NCI-H1417 treated with DMSO at 0.1 percent for 48 hours (cell line): ENCODE results near the gene TCTN2.

Experiments
- DNase-seq: peaks from one replicate; lab custom pipeline; 2025; lab: John Stamatoyannopoulos, UW

The TCTN2 gene

DNA sequence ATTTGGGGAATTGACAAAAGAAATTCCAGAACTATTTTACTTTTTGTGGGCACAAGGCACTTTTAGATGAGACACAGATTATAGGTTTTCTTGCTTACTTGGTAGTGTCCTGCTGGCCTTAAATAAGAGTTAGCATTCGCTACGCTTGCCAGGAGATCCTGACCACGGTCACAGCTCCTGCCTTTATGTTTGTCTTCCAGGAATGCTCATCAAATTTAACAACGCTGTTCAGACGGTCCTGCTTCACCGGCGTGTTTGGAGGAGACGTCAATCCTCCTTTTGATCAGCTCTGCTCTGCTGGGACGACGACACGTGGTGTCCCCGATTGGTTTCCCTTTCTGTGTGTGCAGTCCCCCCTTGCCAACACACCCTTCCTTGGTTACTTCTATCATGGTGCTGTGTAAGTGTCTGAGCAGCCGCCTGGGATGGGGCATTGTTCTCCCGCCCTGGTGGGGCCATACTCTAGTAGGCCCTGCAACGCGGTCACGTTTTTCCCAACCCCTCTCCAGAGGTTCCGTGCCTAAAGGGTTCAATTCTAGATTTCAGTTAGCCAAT is 15.8 kb downstream of the TCTN2 start:
- DNase-seq = no peak

DNA sequence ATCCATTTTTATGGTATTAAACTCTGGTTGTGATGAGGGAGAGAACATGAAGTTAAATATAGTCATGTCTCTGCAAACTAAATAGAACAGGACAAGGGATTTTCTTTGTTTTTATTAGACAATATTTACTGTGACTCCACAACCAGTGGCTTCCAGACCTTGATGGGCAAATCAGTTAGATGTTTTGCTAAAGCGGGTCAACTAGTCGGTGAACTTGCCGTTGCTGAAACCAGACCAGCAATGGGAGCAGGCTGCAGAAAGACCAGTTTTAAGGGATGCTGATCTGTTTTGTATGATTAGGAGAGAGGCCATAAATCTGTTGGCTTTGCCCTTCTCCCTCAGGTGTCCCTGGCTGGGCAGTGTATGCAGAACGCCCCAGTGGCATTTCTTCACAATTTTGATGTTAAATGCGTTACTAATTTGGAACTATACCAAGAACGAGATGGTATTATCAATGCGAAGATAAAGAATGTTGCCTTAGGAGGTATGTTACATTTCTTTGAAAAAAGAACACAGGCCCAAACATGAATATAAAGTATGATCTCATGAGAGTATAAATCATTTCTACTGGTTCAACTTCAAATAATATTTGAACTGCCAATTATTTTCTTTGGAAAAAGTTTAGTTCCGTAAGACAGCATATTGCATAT is 19.4 kb downstream of the TCTN2 start:
- no peak for DNase-seq

DNA sequence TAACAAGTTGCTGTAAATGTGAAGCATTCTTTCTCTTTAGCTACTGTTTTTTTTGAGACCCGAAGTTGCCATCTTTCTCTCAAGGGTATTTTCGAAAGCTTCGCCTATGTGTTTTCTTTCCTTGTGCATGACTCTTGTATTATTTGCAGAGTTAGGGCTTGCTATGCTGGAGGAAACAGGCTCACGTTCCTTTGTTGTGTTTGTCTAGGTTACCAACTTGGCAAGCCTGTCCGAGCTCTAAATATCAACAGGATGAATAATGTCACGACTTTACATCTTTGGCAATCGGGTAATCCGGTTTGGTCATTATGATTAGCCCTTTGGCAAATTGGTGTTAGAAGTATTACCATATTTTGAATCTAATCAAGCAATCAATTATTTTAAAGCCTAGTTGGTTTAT is 25.3 kb downstream of the TCTN2 start:
- peak; percentile 39 for DNase-seq

DNA sequence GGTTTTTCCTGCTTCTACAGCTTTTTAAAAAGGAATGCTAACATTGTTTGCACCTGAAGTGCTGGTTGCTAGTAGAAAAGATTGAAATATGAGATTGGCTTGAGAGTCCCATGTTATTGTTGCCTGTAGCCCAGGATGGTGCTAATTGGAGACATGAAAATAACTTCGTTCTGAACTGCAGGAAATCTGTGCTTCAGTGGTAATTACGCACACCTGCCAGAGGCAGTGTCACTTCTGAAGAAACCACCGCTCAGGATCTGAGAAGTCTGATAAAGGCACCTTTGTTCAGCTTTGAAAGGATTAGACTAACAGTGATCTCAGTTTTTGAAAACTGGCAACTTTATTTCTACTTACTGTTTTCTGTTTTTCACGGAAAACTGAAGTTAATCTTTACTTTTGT is 25.7 kb downstream of the TCTN2 start:
- peak; percentile 62 for DNase-seq

DNA sequence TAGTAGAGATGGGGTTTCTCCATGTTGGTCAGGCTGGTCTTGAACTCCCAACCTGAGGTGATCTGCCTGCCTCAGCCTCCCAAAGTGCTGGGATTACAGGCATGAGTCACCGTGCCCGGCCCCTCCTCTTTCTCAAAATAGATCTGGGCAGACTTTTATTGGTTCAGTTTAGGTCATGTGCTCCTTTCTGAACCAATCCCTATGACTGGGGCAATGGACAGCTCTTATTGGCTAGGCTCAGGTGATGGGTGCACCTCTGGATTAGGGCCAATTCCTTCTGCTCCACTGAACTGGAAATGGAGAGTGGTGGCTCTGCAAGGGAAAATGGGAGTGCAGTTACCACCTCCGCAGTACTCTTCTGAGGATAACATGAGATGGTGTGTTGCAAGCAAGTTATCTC is 35.0 kb downstream of the TCTN2 start:
- no peak for DNase-seq

DNA sequence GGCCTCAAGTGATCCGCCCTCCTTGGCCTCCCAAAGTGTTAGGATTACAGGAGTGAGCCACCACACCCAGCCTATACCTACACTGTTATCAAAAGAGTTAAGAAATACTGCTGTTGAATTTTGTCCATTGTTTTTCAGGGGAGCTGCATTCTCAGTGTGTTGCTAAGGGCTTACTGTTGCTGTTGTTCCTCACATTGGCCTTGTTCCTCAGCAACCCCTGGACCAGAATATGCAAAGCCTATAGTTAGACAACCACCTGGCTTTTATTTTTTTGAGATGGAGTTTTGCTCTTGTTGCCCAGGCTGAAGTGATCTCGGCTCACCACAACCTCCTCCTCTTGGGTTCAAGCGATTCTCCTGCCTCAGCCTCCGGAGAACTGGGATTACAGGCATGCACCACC is 36.6 kb downstream of the TCTN2 start:
- no peak for DNase-seq

DNA sequence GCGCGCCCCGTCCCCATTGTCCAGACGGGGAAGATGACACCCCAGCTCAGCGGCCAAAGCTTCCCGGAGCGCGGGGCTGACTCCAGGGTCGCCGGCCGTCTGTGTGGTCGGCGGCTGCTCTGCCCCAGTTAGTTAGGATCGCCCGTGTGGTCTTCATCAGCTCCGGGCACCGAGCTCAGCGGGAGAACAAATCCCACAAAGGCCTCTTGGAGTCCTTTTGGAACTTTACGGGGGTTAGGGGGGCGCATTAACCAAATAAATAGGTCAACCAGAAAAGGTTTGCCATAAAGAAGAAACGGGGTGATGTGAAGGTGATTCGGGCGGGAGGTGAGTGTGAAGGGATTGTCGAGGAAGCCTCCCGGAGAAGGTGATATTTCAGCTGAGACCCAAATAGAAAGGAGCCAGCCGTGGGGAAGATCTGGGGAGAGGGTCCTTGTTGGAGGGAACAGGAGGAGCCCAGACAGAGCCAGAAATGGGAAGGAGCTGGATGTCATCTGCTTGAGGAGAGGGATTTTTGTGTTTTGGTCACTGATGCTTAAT is 41.9 kb downstream of the TCTN2 start:
- no peak for DNase-seq

DNA sequence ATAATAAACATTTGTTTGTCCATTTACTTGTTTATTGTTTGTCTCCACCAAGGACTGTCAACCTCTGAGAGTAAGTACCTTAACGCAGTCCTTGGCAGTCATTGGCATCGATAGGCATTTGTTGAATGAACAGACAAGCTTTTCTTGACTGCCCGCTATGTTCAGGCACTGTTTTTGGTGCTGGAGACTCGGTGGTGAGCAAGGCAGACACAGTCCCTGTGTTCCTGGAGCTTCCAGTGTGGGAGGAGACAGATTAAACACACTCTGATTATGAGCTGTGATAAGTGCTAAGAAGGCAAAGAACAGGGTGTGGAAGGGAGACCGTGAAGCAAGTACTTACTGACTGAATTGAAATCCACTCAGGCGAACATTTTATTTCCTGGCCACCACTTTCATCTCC is 42.5 kb downstream of the TCTN2 start:
- no peak for DNase-seq

DNA sequence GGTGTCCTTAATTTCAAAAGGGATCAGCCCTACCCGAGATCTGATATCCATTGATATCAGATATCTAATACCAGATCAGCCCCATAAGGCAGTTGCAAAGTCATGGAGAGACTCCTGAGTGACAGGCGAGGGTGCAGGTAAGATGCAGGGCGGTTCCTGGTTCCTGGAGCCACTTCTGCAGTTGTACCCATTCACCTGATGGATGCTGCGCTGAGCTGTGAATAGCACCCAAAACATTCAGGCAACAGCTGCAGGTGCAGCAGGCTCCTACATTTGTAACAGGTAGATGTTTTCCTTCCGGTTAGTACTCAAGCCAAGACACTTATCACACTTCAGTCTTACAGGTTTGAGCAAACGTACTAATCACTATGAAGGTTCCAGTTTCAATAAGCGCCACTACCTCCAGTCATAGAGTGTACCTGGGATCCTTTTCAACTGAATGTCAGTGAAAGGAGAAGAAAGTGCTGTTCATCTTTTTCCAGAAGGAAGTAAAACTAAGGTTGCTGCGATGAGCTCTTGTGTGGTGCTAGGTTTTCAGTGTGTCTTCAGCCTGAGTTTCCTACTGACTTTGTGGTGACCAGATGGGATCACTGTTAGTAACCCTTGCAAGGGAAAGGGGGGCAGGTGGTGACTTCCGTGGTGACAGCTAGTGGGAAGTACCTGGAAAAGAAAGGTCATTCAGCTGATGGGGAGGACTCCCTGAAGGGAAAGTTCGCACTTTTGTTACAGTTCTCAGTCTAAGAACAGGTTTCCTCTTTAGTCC is 43.1 kb downstream of the TCTN2 start:
- DNase-seq = no peak

DNA sequence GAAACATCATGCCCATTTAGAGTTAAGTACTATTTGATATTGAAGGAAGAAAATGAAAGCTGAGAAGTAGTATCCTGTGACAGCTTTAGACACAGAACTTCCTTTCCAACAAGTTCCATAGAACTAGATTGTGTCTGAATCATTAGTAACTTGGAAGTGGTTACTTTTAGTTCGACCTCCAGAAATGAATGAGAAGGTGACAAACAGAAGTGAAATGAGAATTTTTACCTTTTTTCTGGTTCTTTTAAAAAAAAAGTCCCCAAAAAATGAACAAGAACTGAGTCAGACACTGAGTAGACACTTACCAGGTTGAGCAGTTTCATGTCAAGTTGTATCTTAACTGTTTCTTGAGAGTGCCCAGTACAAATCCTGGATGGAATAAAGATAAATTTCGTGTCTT is 44.3 kb downstream of the TCTN2 start:
- no peak for DNase-seq

DNA sequence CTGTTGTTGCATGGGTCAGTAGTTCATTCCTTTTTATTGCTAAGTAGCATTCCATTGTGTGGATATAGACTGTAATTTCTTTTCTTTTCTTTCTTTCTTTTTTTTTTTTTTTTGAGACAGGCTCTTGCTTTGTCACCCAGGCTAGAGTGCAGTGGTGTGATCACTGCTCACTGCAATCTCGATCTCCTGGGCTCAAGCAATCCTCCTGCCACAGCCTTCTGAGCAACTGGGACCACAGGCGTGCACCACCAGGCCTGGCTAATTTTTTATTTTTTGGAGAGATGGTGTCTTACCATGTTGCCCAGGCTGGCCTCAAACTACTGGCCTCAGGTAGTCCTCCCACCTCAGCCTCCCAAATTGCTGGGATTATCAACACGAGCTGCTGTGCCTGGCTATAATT is 46.4 kb downstream of the TCTN2 start:
- DNase-seq = no peak

DNA sequence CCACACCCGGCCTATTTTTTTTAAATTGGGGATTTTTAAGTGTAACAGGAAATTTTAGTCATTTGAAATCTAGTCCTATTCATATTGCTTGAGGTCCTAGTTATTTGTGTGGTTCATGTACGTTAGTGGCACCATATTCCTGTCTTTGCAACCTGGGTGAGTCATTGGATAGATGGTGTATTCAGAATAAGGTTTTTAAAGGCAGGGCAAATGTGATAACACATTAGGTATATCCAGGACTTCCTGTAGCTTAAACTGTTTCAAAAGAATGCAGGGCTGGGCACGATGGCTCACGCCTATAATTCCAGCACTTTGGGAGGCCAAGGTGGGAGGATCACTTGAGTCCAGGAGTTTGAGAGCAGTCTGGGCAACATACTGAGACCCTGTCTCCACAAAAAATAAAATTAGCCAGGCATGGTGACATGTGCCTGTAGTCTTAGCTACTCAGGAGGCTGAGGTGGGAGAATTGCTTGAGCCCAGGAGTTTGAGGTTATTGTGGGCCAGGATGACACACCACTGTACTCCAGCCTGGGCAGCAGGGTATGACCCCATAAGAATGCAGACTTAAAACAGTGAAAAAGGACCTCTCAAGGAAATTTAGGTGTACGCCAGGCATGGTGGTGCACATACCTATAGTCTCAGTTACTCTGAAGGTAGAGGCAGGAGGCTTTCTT is 49.4 kb downstream of the TCTN2 start:
- DNase-seq = no peak

DNA sequence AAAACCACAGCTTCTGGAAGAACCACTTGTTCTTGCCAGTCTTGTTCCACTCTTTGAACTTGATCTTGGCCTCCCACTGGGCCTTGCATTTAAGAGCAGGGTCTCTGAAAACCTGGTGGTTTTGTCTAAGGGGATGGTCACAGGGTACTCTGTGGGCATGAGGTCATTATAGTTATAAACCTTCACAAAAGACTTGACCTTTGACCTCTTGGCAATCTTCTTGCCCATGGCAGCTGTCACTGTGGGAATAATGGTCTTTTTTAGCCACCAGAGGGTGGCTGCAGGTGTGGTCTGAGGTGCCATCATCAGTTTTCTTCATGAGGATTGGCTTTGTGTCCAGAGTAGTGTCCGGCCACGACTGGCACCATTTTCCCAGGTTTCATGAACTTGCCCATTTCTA is 50.3 kb downstream of the TCTN2 start:
- DNase-seq = no peak

DNA sequence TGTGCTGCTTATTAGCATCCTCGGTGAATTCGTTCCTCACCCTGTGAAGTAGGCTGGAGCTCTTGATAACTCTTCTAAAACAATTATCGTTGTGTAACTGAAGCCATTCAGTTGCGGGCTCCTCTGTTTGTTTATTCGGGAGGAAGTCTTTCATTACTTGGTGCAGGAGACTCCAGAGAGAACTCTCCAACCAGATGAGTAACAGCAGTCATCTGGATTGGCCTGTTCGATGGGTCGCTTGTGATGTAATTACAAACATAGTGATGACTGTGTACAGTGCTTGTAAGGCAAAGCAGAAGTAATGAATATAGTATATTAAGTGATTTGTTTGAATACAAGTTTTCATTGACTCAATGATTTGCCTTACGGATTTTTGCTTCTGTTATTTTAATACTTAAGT is 52.1 kb downstream of the TCTN2 start:
- no peak for DNase-seq

DNA sequence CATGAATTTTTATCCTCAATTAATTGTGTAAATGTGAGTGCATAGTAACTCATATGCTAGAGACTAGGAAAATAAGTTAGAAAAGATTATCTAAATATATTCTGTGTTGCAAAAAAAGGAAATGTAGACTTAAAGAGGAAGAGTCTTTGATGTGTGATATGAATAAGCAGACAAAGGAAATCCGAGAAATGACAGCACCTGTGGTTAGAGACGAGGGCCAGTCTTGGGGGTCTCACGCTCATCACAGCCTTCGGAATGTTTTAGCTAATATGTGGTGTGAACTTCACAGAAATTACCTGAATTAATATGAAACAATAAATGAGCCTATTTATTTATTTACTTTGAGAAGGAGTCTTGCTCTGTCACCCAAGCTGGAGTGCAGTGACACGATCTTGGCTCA is 52.9 kb downstream of the TCTN2 start:
- DNase-seq = no peak

DNA sequence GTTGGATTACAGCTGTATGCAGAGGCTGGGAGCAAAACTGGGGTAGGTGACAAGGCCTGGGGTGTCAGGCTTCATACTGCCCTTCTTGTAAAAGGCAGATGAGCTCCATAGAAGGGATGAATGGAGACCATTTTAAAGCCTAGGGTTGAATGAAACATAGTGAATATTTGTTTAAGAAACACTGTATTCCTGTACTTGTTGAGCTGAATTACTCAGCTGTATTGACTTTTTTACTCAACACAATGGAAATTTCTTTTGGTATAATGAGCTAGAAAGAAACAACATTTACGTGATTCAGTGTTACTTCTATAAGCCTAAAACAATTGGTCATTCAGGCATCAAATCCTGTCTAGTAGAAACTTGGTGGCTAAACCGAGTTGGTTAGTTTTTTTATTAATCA is 55.3 kb downstream of the TCTN2 start:
- DNase-seq = no peak

DNA sequence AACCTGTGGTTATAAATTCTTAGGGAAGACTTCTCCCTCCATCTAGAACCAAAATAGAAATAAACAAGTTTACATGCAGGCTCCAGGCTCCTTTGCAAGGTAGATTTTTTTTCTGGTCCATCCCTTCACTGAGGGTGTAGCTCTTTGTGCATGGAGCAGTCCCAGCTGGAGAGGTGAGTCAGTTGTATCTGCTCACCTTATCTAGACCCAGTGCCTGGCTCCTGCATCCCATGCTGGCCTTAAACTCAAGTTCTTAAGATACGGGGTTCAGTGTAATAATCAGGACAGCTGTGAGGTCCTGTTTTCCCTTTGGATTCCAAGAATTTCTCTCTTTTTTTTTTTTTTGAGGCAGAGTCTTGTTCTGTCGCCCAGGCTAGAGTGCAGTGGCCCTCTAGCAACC is 56.0 kb downstream of the TCTN2 start:
- DNase-seq = no peak

DNA sequence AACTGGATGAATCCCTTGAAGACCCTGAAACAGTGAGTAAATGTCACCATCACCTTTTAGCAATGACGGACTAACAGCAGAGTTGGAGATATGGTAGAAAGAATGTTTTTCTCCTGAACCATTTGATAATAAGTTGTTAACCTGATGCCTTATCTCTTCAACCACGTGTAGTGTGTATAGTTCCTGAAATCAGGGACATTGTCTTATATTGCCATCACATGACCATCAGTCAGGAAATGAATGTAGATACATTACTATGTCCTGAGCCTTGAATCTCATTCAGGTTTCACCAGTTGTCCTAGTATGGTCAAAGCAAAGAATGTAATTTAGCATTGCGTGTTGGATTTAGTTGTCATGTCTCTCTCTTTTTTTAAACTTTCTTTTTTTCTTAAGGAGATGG is 57.0 kb downstream of the TCTN2 start:
- no peak for DNase-seq

DNA sequence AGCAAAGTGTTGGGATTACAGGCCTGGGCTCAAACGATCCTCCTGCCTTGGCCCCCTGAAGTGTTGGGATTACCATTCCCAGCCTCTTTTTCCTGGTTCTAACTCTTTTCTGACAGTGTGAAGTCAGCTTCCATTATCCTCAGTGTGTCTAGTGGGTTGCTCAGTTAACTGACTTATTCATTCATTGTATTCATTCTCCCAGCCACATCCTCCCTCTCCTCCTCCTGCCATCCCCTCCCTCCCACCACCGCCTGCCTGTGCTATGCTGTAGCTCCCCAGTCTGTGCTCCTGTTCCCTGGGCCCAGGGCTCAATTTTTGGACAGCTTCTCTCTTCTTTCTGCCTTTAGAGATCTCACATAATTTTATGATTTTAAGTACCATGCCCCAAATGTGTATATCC is 60.7 kb downstream of the TCTN2 start:
- DNase-seq = no peak

DNA sequence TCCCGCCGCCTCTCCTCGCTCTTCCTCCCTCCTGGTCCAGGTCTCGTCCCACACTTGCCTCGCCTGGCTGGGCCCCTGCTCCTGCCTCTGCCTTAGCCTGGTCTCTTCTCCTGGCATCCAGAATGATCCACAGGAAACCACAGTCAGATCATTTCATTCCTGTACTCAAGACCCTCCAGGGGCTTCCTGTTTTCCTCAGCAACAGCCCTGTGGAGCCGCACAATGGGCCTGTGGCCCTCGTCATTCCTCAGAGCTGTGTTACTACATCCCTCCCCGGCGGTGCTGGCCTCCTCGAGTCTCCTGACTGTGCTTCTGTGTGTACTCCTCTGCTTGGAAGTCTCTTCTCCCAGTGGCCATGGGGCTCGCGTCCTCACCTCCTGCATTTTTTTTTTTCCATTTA is 61.3 kb downstream of the TCTN2 start:
- DNase-seq = no peak

DNA sequence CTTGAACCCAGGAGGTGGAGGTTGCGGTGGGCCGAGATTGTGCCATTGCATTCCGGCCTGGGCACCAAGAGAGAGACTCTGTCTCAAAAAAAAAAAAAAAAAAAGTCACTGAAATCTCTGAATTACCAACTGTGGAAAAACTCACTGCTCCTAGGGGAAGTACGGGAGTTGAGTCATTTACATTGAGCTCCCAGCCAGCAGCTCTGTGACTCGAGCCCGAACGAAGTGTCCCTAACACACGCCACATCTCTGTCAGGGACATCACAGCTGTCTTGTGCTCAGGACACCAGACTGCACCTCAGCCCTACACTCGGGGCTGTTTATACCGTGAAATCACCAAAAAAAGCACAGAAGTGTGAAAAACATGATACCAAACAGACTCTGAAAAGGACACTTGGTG is 62.3 kb downstream of the TCTN2 start:
- no peak for DNase-seq

DNA sequence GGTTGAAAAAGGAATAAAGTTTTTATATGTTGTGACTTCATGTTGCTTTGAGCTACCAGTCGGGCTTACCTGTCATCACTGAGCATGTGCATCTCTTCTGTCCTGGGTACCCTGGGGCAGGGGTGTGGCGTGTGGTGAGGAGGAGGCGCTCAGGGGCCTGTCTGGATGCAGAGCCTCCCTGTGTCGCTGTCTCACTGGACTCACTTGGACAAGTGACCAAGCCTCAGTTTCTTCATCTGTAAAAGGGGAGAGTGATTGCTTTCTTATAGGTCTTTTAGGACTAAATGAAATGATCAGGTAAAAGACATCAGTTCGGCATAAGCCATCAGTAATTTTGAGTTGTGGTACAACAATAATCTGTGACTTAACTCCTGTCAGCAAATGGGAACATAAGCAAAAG is 63.4 kb downstream of the TCTN2 start:
- no peak for DNase-seq
